HCT116 (cell line): ENCODE results near the gene SEMA4D. TPM values are rescaled to one million over a fixed set of nuclear protein-coding genes. Genes with fewer than 3 reads are reported as not detected.

Source experiments
- ATAC-seq: fragments of 200-7000 bp; cut with Tn5 transposase; 2 replicates; pipeline ENCODE4 v1.9.1; 2020; ENCODE audit warnings: mild to moderate bottlenecking, moderate library complexity
- BruUV-seq: library from RNA; stranded (reverse); fragments of 400-500 nt; replicated peaks from 2 replicates; lab custom pipeline; 2021; lab: Mats Ljungman, UMichigan
- CTCF ChIA-PET: fragments of 300-600 bp; sonication (Branson Sonifier 250); formaldehyde crosslinking; loops from one replicate; lab custom pipeline; 2021; ENCODE audit warnings: antibody characterized with exemption; lab: Charles Lee
- POLR2A ChIA-PET: fragments of 300-600, 350-600 bp; sonication (Branson Sonifier 250); formaldehyde crosslinking; loops from one replicate; lab custom pipeline; 2021; ENCODE audit warnings: antibody characterized with exemption; lab: Charles Lee
- RAD21 ChIA-PET, 2 experiments: fragments of 300-600 bp; sonication (Branson Sonifier 250); formaldehyde crosslinking; loops; one replicate each; lab custom pipeline; 2023; ENCODE audit warnings: low total read pairs in 2 of 2; ENCODE audit not compliant: uncharacterized antibody in 2 of 2, unreplicated experiment in 2 of 2, low non-redundant PET in 1 of 2; lab: Charles Lee
- DNase-seq: peaks from one replicate; pipeline ENCODE4 v3.0.0-alpha.2; 2010; ENCODE audit warnings: low read depth, low spot score
- H2AFZ ChIP-seq: fragments of 200-600 bp; shearing (Covaris generic), sonication (generic); 2 replicates; pipeline ENCODE4 v1.6.1; 2017; ENCODE audit warnings: low read depth, mixed run types, mixed read lengths, antibody characterized with exemption, low read length; ENCODE audit not compliant: poor library complexity, severe bottlenecking
- H3K27ac ChIP-seq: 2 replicates; pipeline ENCODE4 v1.5.1; 2012; ENCODE audit warnings: low read depth, low read length
- H3K27me3 ChIP-seq: fragments of 200-600 bp; sonication (generic); 2 replicates; pipeline ENCODE4 v1.6.1; 2016; ENCODE audit warnings: mixed run types, low read length, mixed read lengths; ENCODE audit not compliant: insufficient read depth
- H3K36me3 ChIP-seq, 2 experiments: fragments of 200-500 bp in 1 of 2; fragments of 200-600 bp in 1 of 2; sonication (Bioruptor generic) in 1 of 2; sonication (generic) in 1 of 2; 2 replicates each; pipeline versions ENCODE4 v1.5.1 to v1.6.1; 2014 to 2016; ENCODE audit warnings: low read length in 2 of 2, inconsistent platforms in 1 of 2, mixed read lengths in 1 of 2, mixed run types in 1 of 2; ENCODE audit not compliant: insufficient read depth in 2 of 2, control insufficient read depth in 1 of 2
- H3K4me1 ChIP-seq, 2 experiments: fragments of 200-600 bp in 1 of 2; sonication (generic) in 1 of 2; 2 replicates each; pipeline versions ENCODE4 v1.5.1 to v1.6.1; 2012 to 2017; ENCODE audit warnings: low read length in 2 of 2, inconsistent platforms in 1 of 2, mild to moderate bottlenecking in 1 of 2, mixed read lengths in 1 of 2, mixed run types in 1 of 2, moderate library complexity in 1 of 2; ENCODE audit not compliant: insufficient read depth in 2 of 2, control insufficient read depth in 1 of 2
- H3K4me2 ChIP-seq: fragments of 200-600 bp; sonication (generic); 2 replicates; pipeline ENCODE4 v1.6.1; 2017; ENCODE audit warnings: mixed run types, low read length, mixed read lengths
- H3K4me3 ChIP-seq, 2 experiments: fragments of 200-600 bp in 1 of 2; sonication (generic) in 1 of 2; replicated peaks in 1 of 2; 2 replicates each; pipeline ENCODE4 v1.5.1; 2011 to 2016; ENCODE audit warnings: low read length in 2 of 2, control low read depth in 1 of 2, low read depth in 1 of 2, mild to moderate bottlenecking in 1 of 2, mixed read lengths in 1 of 2, mixed run types in 1 of 2
- H3K79me2 ChIP-seq: fragments of 200-600 bp; sonication (generic); 2 replicates; pipeline ENCODE4 v1.6.1; 2017; ENCODE audit warnings: mild to moderate bottlenecking, mixed run types, low read length, moderate library complexity, mixed read lengths; ENCODE audit not compliant: insufficient read depth
- H3K9ac ChIP-seq: fragments of 200-600 bp; sonication (generic); 2 replicates; pipeline ENCODE4 v1.6.1; 2016; ENCODE audit warnings: low read length, mixed read lengths
- H3K9me2 ChIP-seq: fragments of 200-600 bp; sonication (generic), shearing (Covaris generic); 2 replicates; pipeline ENCODE4 v1.6.1; 2017; ENCODE audit warnings: mixed run types, mild to moderate bottlenecking, moderate library complexity; ENCODE audit not compliant: insufficient read depth
- H3K9me3 ChIP-seq, 2 experiments: fragments of 200-500 bp in 1 of 2; fragments of 200-600 bp in 1 of 2; sonication (Bioruptor generic) in 1 of 2; sonication (generic) in 1 of 2; 2 replicates each; pipeline ENCODE4 v1.6.1; 2014 to 2017; ENCODE audit warnings: low read length in 2 of 2, mixed read lengths in 2 of 2, inconsistent platforms in 1 of 2, low read depth in 1 of 2, mild to moderate bottlenecking in 1 of 2, mixed run types in 1 of 2, moderate library complexity in 1 of 2; ENCODE audit not compliant: control insufficient read depth in 1 of 2, insufficient read depth in 1 of 2
- H4K20me1 ChIP-seq: fragments of 200-600 bp; sonication (generic), shearing (Covaris generic); 2 replicates; pipeline ENCODE4 v1.6.1; 2017; ENCODE audit warnings: mixed run types, mild to moderate bottlenecking, moderate library complexity; ENCODE audit not compliant: insufficient read depth
- CBX3 ChIP-seq: IDR thresholded peaks from 2 replicates; pipeline ENCODE4 v1.6.1; 2012; ENCODE audit warnings: low read depth
- EZH2 ChIP-seq: fragments of 200-600 bp; sonication (generic); IDR thresholded peaks from 2 replicates; pipeline ENCODE4 v1.6.1; 2017; ENCODE audit warnings: antibody characterized with exemption, mixed run types
- EZH2phosphoT487 ChIP-seq: fragments of 200-600 bp; IDR thresholded peaks from 2 replicates; pipeline ENCODE4 v1.6.1; 2018; ENCODE audit warnings: antibody characterized with exemption, borderline replicate concordance
- FOSL1 ChIP-seq: IDR thresholded peaks from 2 replicates; pipeline ENCODE4 v1.6.1; 2012; ENCODE audit warnings: low read depth
- MAX ChIP-seq: IDR thresholded peaks from 2 replicates; pipeline ENCODE4 v1.6.1; 2012
- POLR2AphosphoS5 ChIP-seq: IDR thresholded peaks from 2 replicates; pipeline ENCODE4 v1.6.1; 2011; ENCODE audit warnings: mild to moderate bottlenecking, low read depth, low read length, moderate library complexity
- RAD21 ChIP-seq: IDR thresholded peaks from 2 replicates; pipeline ENCODE4 v1.6.1; 2012; ENCODE audit warnings: low read depth, mild to moderate bottlenecking
- REST ChIP-seq: IDR thresholded peaks from 2 replicates; pipeline ENCODE4 v1.6.1; 2012; ENCODE audit warnings: low read depth
- SIN3A ChIP-seq: IDR thresholded peaks from 2 replicates; pipeline ENCODE4 v1.6.1; 2012; ENCODE audit warnings: low read depth
- SP1 ChIP-seq: IDR thresholded peaks from 2 replicates; pipeline ENCODE4 v1.6.1; 2012; ENCODE audit warnings: low read depth
- TCF7L2 ChIP-seq: IDR thresholded peaks from 2 replicates; pipeline ENCODE4 v1.7.0; 2011; ENCODE audit warnings: borderline replicate concordance, inconsistent platforms; ENCODE audit not compliant: insufficient read depth, insufficient read length; ENCODE audit errors: extremely low read depth
- ZFX ChIP-seq: fragments of 450-650 bp; IDR thresholded peaks from 2 replicates; pipeline ENCODE4 v1.6.1; 2017
- intact Hi-C: fragments of 100-400 bp; cut with micrococcal nuclease; formaldehyde crosslinking; loops from 2 replicates; pipeline ENCODE4 v1.10.0; 2022
- total RNA-seq: library from RNA; stranded (reverse); gene quantifications from one replicate; pipeline ENCODE4 v1.2.1, GENCODE V29; 2021; ENCODE audit not compliant: unreplicated experiment

Gene SEMA4D
- total RNA-seq, 1 experiment from 2014 or later, result 32.0 TPM

DNA sequence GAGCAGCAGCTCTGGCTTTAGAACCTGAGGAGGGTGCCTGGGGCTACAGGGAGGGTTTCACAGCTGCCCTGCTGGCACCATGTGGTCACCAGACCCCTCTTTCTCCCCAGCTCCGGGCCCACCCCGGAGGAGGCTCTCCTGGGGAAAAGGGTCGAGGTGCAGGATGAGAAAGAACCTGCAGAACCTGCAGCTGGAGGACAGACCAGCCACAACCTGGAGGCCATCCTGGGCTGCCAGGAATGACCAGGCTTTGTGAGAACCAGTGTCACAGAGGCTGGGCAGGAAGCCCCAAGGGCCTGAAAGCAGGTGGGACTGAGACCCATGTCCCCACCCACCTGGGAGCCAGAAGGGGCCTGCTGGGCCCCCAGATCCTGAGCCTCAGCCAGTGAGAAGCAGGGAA, 23.0 kb downstream of the SEMA4D start:
- DNase-seq (no peak), ATAC-seq (no peak)
- ChIA-PET RAD21 (no interaction called here), CTCF (no interaction called here), POLR2A (no interaction called here)
- H3K27ac ChIP-seq, result no peak overlapping the region
- no peaks in the 10 kb centered on the region for H3K9me3 ChIP-seq
- no peak overlapping the region for H3K4me2 ChIP-seq
- H3K9me2 ChIP-seq, result no peaks in the 10 kb centered on the region
- peaks cover 6% of the 10 kb centered on the region; the same call in 1 of the 2 replicates for H3K79me2 ChIP-seq
- H3K9ac ChIP-seq, result no peak overlapping the region
- no TSS peak for BruUV-seq
- no peak overlapping the region for H3K4me3 ChIP-seq
- no peaks in the 10 kb centered on the region for H3K27me3 ChIP-seq
- no peak for TF ChIP-seq POLR2AphosphoS5
- no peak for TF ChIP-seq SP1
- no peak for TF ChIP-seq CBX3
- no peak for TF ChIP-seq MAX
- no peak for TF ChIP-seq EZH2
- TF ChIP-seq REST, result no peak
- no peak for TF ChIP-seq TCF7L2
- no peak for TF ChIP-seq RAD21
- no peak for TF ChIP-seq EZH2phosphoT487
- TF ChIP-seq FOSL1, result no peak
- no peak for TF ChIP-seq SIN3A
- TF ChIP-seq ZFX, result no peak
- no peak overlapping the region for H2AFZ ChIP-seq
- no peaks in the 10 kb centered on the region for H3K36me3 ChIP-seq
- intact Hi-C loops, result no loop called here
- no peaks in the 10 kb centered on the region for H4K20me1 ChIP-seq
- H3K4me1 ChIP-seq, result no peaks in the 10 kb centered on the region
